H1 (cell line): Measurements from ENCODE around the gene ANKRD17. TPM values are rescaled to one million over a fixed set of nuclear protein-coding genes. Genes with fewer than 3 reads are reported as not detected.
A peak's percentile ranks its signal among the peaks of the same experiment; 100 is the strongest.

Experiments
- CTCF ChIA-PET: fragments of 300-600 bp; sonication (Branson Sonifier 250); formaldehyde crosslinking; loops from one replicate; lab custom pipeline; 2021; ENCODE audit not compliant: partially characterized antibody; lab: Charles Lee
- POLR2A ChIA-PET: fragments of 300-600 bp; sonication (Branson Sonifier 250); formaldehyde crosslinking; loops from one replicate; lab custom pipeline; 2021; ENCODE audit warnings: inconsistent platforms; ENCODE audit not compliant: partially characterized antibody; lab: Charles Lee
- DNase-seq, 2 experiments: peaks; one replicate each; pipeline versions ENCODE4 v3.0.0 to v3.0.0-alpha.2; 2010 to 2022; ENCODE audit warnings: low spot score in 2 of 2, low read depth in 1 of 2, mixed read lengths in 1 of 2
- FAIRE-seq: peaks from 2 replicates; lab custom pipeline; 2011; peaks lifted over from hg19 to GRCh38; lab: Jason Lieb, UNC
- H2AFZ ChIP-seq: 2 replicates; pipeline ENCODE4 v1.8.1; 2012; ENCODE audit warnings: low read length, inconsistent platforms
- H2AK5ac ChIP-seq: 2 replicates; pipeline ENCODE4 v1.6.1; 2013; ENCODE audit warnings: low read depth, low read length
- H2BK120ac ChIP-seq: replicated peaks from 2 replicates; pipeline ENCODE3; 2013; ENCODE audit warnings: low read depth, low read length, inconsistent platforms
- H2BK12ac ChIP-seq: 2 replicates; pipeline ENCODE4 v1.6.1; 2013; ENCODE audit warnings: low read depth, low read length
- H2BK15ac ChIP-seq: 2 replicates; pipeline ENCODE4 v1.6.1; 2013; ENCODE audit warnings: low read length
- H2BK20ac ChIP-seq: 2 replicates; pipeline ENCODE4 v1.6.1; 2013; ENCODE audit warnings: low read length
- H2BK5ac ChIP-seq: 2 replicates; pipeline ENCODE4 v1.6.1; 2013; ENCODE audit warnings: low read depth, low read length
- H3K14ac ChIP-seq: 2 replicates; pipeline ENCODE4 v1.6.1; 2013; ENCODE audit warnings: inconsistent platforms; ENCODE audit not compliant: insufficient read length
- H3K18ac ChIP-seq: 2 replicates; pipeline ENCODE4 v1.6.1; 2013; ENCODE audit warnings: low read length; ENCODE audit errors: extremely low read depth
- H3K23ac ChIP-seq: 2 replicates; pipeline ENCODE4 v1.6.1; 2013; ENCODE audit warnings: inconsistent platforms; ENCODE audit not compliant: insufficient read length
- H3K23me2 ChIP-seq: 2 replicates; pipeline ENCODE4 v1.6.1; 2013; ENCODE audit warnings: low read depth, low read length
- H3K27ac ChIP-seq: 2 replicates; pipeline ENCODE4 v1.6.1; 2011; ENCODE audit warnings: low read depth, low read length, inconsistent platforms
- H3K27me3 ChIP-seq, 4 experiments: replicated peaks in 1 of 4; 1 replicate in 1 of 4; 2 replicates in 3 of 4; pipeline versions ENCODE4 v1.6.1 to v1.8.1; 2011 to 2013; ENCODE audit warnings: low read length in 3 of 4, mild to moderate bottlenecking in 3 of 4, inconsistent platforms in 2 of 4, mixed read lengths in 2 of 4, moderate library complexity in 1 of 4; ENCODE audit not compliant: control insufficient read depth in 3 of 4, insufficient read depth in 3 of 4; ENCODE audit errors: extremely low read depth in 1 of 4
- H3K36me3 ChIP-seq, 4 experiments: 2 replicates each; pipeline versions ENCODE4 v1.6.1 to v1.8.1; 2011 to 2013; ENCODE audit warnings: mild to moderate bottlenecking in 4 of 4, low read length in 3 of 4, moderate library complexity in 2 of 4, control low read depth in 1 of 4, inconsistent platforms in 1 of 4; ENCODE audit not compliant: insufficient read depth in 4 of 4, control insufficient read depth in 2 of 4
- H3K4ac ChIP-seq: replicated peaks from 2 replicates; pipeline ENCODE3; 2013; ENCODE audit warnings: low read length, low read depth, mixed read lengths, inconsistent platforms; ENCODE audit not compliant: insufficient read length
- H3K4me1 ChIP-seq, 4 experiments: replicated peaks in 1 of 4; 1 replicate in 1 of 4; 2 replicates in 3 of 4; pipeline versions ENCODE4 v1.6.1 to v1.8.1; 2011 to 2013; ENCODE audit warnings: low read length in 3 of 4, inconsistent platforms in 2 of 4, mixed read lengths in 1 of 4; ENCODE audit not compliant: insufficient read depth in 4 of 4, control insufficient read depth in 3 of 4
- H3K4me2 ChIP-seq, 2 experiments: 2 replicates each; pipeline versions ENCODE4 v1.6.1 to v1.8.1; 2011 to 2013; ENCODE audit warnings: low read depth in 2 of 2, low read length in 2 of 2, control low read depth in 1 of 2, inconsistent platforms in 1 of 2, mild to moderate bottlenecking in 1 of 2; ENCODE audit not compliant: insufficient read depth in 1 of 2
- H3K4me3 ChIP-seq, 4 experiments: fragments of 200-600, 300-600 bp in 1 of 4; sonication (generic), shearing (Covaris generic), sonication (Bioruptor Twin) in 1 of 4; 2 replicates each; pipeline versions ENCODE4 v1.5.1 to v1.8.1; 2011 to 2016; ENCODE audit warnings: low read length in 4 of 4, low read depth in 3 of 4, control low read depth in 2 of 4, inconsistent platforms in 2 of 4, mild to moderate bottlenecking in 2 of 4, mixed read lengths in 1 of 4, moderate library complexity in 1 of 4; ENCODE audit not compliant: insufficient read depth in 2 of 4; ENCODE audit errors: extremely low read depth in 1 of 4
- H3K56ac ChIP-seq: replicated peaks from 2 replicates; pipeline ENCODE3; 2013; ENCODE audit warnings: low read depth, mild to moderate bottlenecking, mixed read lengths, low read length, inconsistent platforms; ENCODE audit not compliant: insufficient read length
- H3K79me1 ChIP-seq: 2 replicates; pipeline ENCODE4 v1.6.1; 2013; ENCODE audit warnings: low read depth, low read length, control low read depth
- H3K79me2 ChIP-seq, 2 experiments: 2 replicates each; pipeline versions ENCODE4 v1.6.1 to v1.8.1; 2012 to 2013; ENCODE audit warnings: low read length in 2 of 2, mild to moderate bottlenecking in 2 of 2, inconsistent platforms in 1 of 2; ENCODE audit not compliant: insufficient read depth in 2 of 2, control insufficient read depth in 1 of 2
- H3K9ac ChIP-seq, 4 experiments: replicated peaks in 1 of 4; 1 replicate in 1 of 4; 2 replicates in 3 of 4; pipeline versions ENCODE4 v1.6.1 to v1.8.1; 2011 to 2013; ENCODE audit warnings: low read depth in 3 of 4, low read length in 3 of 4, control low read depth in 2 of 4, mild to moderate bottlenecking in 2 of 4, moderate library complexity in 2 of 4, inconsistent platforms in 1 of 4; ENCODE audit errors: extremely low read depth in 1 of 4
- H3K9me3 ChIP-seq, 2 experiments: 2 replicates each; pipeline versions ENCODE4 v1.6.1 to v1.8.1; 2012 to 2013; ENCODE audit warnings: mild to moderate bottlenecking in 2 of 2, moderate library complexity in 2 of 2, control low read depth in 1 of 2, inconsistent platforms in 1 of 2, low read depth in 1 of 2, low read length in 1 of 2, mixed read lengths in 1 of 2; ENCODE audit not compliant: insufficient read depth in 2 of 2
- H4K20me1 ChIP-seq, 2 experiments: replicated peaks in 1 of 2; 2 replicates each; pipeline versions ENCODE3 to v1.8.1; 2011 to 2013; ENCODE audit warnings: inconsistent platforms in 2 of 2, low read length in 2 of 2, mild to moderate bottlenecking in 1 of 2; ENCODE audit not compliant: insufficient read depth in 2 of 2, control insufficient read depth in 1 of 2
- H4K5ac ChIP-seq: 2 replicates; pipeline ENCODE4 v1.6.1; 2013; ENCODE audit warnings: low read length, low read depth, mixed read lengths, inconsistent platforms; ENCODE audit not compliant: insufficient read length
- H4K8ac ChIP-seq: 2 replicates; pipeline ENCODE4 v1.8.0; 2013; ENCODE audit warnings: mild to moderate bottlenecking, moderate library complexity, low read length, inconsistent platforms; ENCODE audit not compliant: insufficient read depth; ENCODE audit errors: extremely low read depth
- H4K91ac ChIP-seq: replicated peaks from 2 replicates; pipeline ENCODE3; 2013; ENCODE audit warnings: low read length, mixed read lengths, inconsistent platforms; ENCODE audit not compliant: insufficient read length
- BRCA1 ChIP-seq: IDR thresholded peaks from 2 replicates; pipeline ENCODE4 v1.6.1; 2012; ENCODE audit warnings: low read depth, low read length, improper control_type of control experiment
- CEBPB ChIP-seq: IDR thresholded peaks from 2 replicates; pipeline ENCODE4 v1.6.1; 2012; ENCODE audit warnings: low read depth, low read length
- WGBS, 2 experiments: shearing (Covaris generic) in 1 of 2; methylation state at CpG; one replicate each; pipeline versions ENCODE4 v1.1.6 to v1.1.7; 2013 to 2015; ENCODE audit warnings: low lambda C conversion rate in 2 of 2, mixed read lengths in 2 of 2, inconsistent platforms in 1 of 2, low coverage in 1 of 2, missing lambda C conversion rate in 1 of 2; ENCODE audit not compliant: insufficient replicate concordance in 2 of 2, insufficient coverage in 1 of 2, insufficient read length in 1 of 2; ENCODE audit errors: extremely low coverage in 1 of 2, missing lambda C conversion rate in 1 of 2; 5-methylcytosine and 5-hydroxymethylcytosine counted together
- polyA plus RNA-seq, 7 experiments: library from polyadenylated mRNA; depleted of rRNA in 3 of 7; stranded (reverse) in 5 of 7; unstranded in 2 of 7; fragments of >200 nt in 5 of 7; fragments of 200-250 nt in 2 of 7; gene quantifications; 1 replicate in 5 of 7; 2 replicates in 1 of 7; 4 replicates in 1 of 7; pipeline versions ENCODE4 v1.2.1 to v1.2.3, GENCODE V29; 2011 to 2013; ENCODE audit warnings: missing spikeins in 2 of 7, mixed read lengths in 2 of 7
- total RNA-seq: library from RNA; stranded (reverse); fragmentation: NEBNext Ultra II Directional; extraction: Animal tissue kit (Norgen Biotek cat#: 25700); gene quantifications from 2 replicates; pipeline ENCODE4 v1.2.1, GENCODE V29; 2021

Gene ANKRD17
- total and polyA plus RNA-seq, 2 of the 8 experiments (the other 6 are each of a cell fraction or from before 2014, with no cell fraction given), result 42.4 to 93.7 TPM

DNA sequence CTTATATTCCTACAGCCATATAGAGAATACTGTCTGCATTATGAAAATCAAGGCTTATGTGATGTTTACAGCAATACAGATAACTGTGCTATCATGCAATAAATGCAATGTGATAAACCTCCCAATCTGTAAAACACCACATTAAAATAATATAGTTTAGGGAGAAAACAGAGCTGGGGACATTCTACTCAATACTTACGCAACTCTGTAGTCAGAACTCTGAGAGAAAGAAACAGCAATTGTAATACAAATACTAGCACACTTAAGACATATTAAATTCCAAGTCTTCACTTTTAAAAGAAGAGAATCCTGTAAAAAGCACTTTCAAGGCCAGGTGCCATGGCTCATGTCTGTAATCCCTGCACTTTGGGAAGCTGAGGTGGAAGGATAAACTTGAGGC is 61.4 kb downstream of the ANKRD17 start:
- Histone ChIP-seq H3K23me2 (peaks cover 2% of the 10 kb centered on the region; the same call in 1 of the 2 replicates), H3K27me3 (no peaks in the 10 kb centered on the region), H3K79me1 (no peaks in the 10 kb centered on the region), H2AFZ (no peak overlapping the region), H2BK15ac (no peak overlapping the region), H3K9ac (no peak overlapping the region), H4K8ac (no peak overlapping the region), H3K4me1 (peaks cover 0 to 7% (median 2%) of the 10 kb centered on the region in 4 experiments; a peak in 2 of 7 replicates), H4K5ac (no peak overlapping the region), H3K79me2 (peaks cover 0 to 90% of the 10 kb centered on the region in 2 experiments; a peak in 2 of 4 replicates), H2BK12ac (no peak overlapping the region), H3K9me3 (no peaks in the 10 kb centered on the region), H3K18ac (no peak overlapping the region), H3K36me3 (peaks cover 0 to 3% (median 1%) of the 10 kb centered on the region in 4 experiments; a peak in 1 of 8 replicates), H3K4me3 (no peak overlapping the region), H2BK20ac (no peak overlapping the region), H2BK120ac (no peak overlapping the region), H3K4ac (no peak overlapping the region), H3K4me2 (no peak overlapping the region), H2BK5ac (no peak overlapping the region), H3K56ac (no peak overlapping the region), H3K23ac (no peak overlapping the region), H3K14ac (no peak overlapping the region), H4K20me1 (peaks cover 6 to 11% of the 10 kb centered on the region in 2 experiments), H3K27ac (no peak overlapping the region), H2AK5ac (no peak overlapping the region), H4K91ac (no peak overlapping the region)
- ChIA-PET POLR2A (interaction anchor here (1.2 kb wide), 1 partner anchor 26 kb away, joined by 3 read pairs; no protein-coding TSS in a partner anchor), CTCF (interaction anchor here (1.2 to 1.6 kb wide), 2 partner anchors 10 to 60 kb away, joined by 4 read pairs; no protein-coding TSS in a partner anchor)
- 96% methylated on average over 1 of the region's 1 CpG; no CpG with 5 or more reads in 1 of the 2 experiments for WGBS, 2 experiments
- no peak for DNase-seq
- no peak for FAIRE-seq
- TF ChIP-seq CEBPB, result 0 out of 2 replicates have a peak, but pooled peaks have one; percentile 14
- TF ChIP-seq BRCA1, result no peak
